HCT116 (cell line): ENCODE results near the gene SNCA.

ENCODE experiments used
- ATF3 ChIP-seq: IDR thresholded peaks from 2 replicates; pipeline ENCODE4 v1.6.1; 2012
- CTCF ChIP-seq, 3 experiments: fragments of 200-600 bp in 1 of 3; sonication (generic) in 1 of 3; IDR thresholded peaks in 2 of 3; conservative IDR thresholded peaks in 1 of 3; 2 replicates each; pipeline ENCODE4 v1.5.1; 2012 to 2017; ENCODE audit warnings: low read depth in 2 of 3, low read length in 2 of 3, antibody characterized with exemption in 1 of 3, borderline replicate concordance in 1 of 3, control low read depth in 1 of 3, mild to moderate bottlenecking in 1 of 3, mixed read lengths in 1 of 3, mixed run types in 1 of 3, moderate library complexity in 1 of 3; ENCODE audit not compliant: insufficient read depth in 1 of 3
- ELF1 ChIP-seq: IDR thresholded peaks from 2 replicates; pipeline ENCODE4 v1.6.1; 2012; ENCODE audit warnings: low read depth, borderline replicate concordance
- EZH2 ChIP-seq: fragments of 200-600 bp; sonication (generic); IDR thresholded peaks from 2 replicates; pipeline ENCODE4 v1.6.1; 2017; ENCODE audit warnings: antibody characterized with exemption, mixed run types
- EZH2phosphoT487 ChIP-seq: fragments of 200-600 bp; IDR thresholded peaks from 2 replicates; pipeline ENCODE4 v1.6.1; 2018; ENCODE audit warnings: antibody characterized with exemption, borderline replicate concordance
- FOSL1 ChIP-seq: IDR thresholded peaks from 2 replicates; pipeline ENCODE4 v1.6.1; 2012; ENCODE audit warnings: low read depth
- MAX ChIP-seq: IDR thresholded peaks from 2 replicates; pipeline ENCODE4 v1.6.1; 2012
- POLR2A ChIP-seq: IDR thresholded peaks from 2 replicates; pipeline ENCODE4 v1.7.0; 2011; ENCODE audit warnings: borderline replicate concordance; ENCODE audit not compliant: insufficient read depth, insufficient read length; ENCODE audit errors: extremely low read depth
- POLR2AphosphoS5 ChIP-seq: IDR thresholded peaks from 2 replicates; pipeline ENCODE4 v1.6.1; 2011; ENCODE audit warnings: mild to moderate bottlenecking, low read depth, low read length, moderate library complexity
- SIN3A ChIP-seq: IDR thresholded peaks from 2 replicates; pipeline ENCODE4 v1.6.1; 2012; ENCODE audit warnings: low read depth
- SP1 ChIP-seq: IDR thresholded peaks from 2 replicates; pipeline ENCODE4 v1.6.1; 2012; ENCODE audit warnings: low read depth
- TCF7L2 ChIP-seq: IDR thresholded peaks from 2 replicates; pipeline ENCODE4 v1.7.0; 2011; ENCODE audit warnings: borderline replicate concordance, inconsistent platforms; ENCODE audit not compliant: insufficient read depth, insufficient read length; ENCODE audit errors: extremely low read depth
- YY1 ChIP-seq: IDR thresholded peaks from 2 replicates; pipeline ENCODE4 v1.6.1; 2011; ENCODE audit warnings: low read length, low read depth, moderate library complexity, mild to moderate bottlenecking; ENCODE audit not compliant: insufficient replicate concordance; ENCODE audit errors: extremely low read depth
- ZNF274 ChIP-seq: fragments of 200-500 bp; sonication (Bioruptor generic); IDR thresholded peaks from 2 replicates; pipeline ENCODE4 v1.6.1; 2014; ENCODE audit warnings: mild to moderate bottlenecking, low read depth, low read length, inconsistent platforms

- TF ChIP-seq POLR2A (no peak), CTCF (IDR thresholded peaks at IDR 0.05 in 2 of 3, conservative IDR thresholded peaks at IDR 0.05 in 1 of 3; ENCODE audit: borderline replicate concordance in 1 of 3, insufficient read depth in 1 of 3, low read depth in 2 of 3, low read length in 2 of 3) (no peak), YY1 (no peak), EZH2 (no peak), POLR2AphosphoS5 (no peak), ZNF274 (no peak), ATF3 (no peak), MAX (no peak), ELF1 (no peak), SIN3A (no peak), FOSL1 (no peak), SP1 (no peak), EZH2phosphoT487 (no peak), TCF7L2 (no peak)
Measured at GRCh38 chr4:89821612-89822011, 15.3 kb downstream of the SNCA start.
